Cardiac muscle cell (in vitro differentiated cells and primary cell): ENCODE data around the gene ADAM12. TPM values are rescaled to one million over a fixed set of nuclear protein-coding genes. Genes with fewer than 3 reads are reported as not detected.
"Not testable (repeated sequence)": the region's sequence is repeated elsewhere in the genome, so short reads cannot be mapped to it uniquely, and the experiment has no call there.

Experiments
- DNase-seq, 2 donors: peaks; one replicate each; pipeline versions ENCODE4 v3.0.0 to v3.0.0-alpha.2; 2010 to 2017; ENCODE audit warnings: low read depth in 1 of 2, low spot score in 1 of 2
- H3K27ac ChIP-seq: fragments of 200-600 bp; sonication (generic); 2 replicates; pipeline ENCODE4 v1.5.1; 2016
- H3K27me3 ChIP-seq: fragments of 200-600 bp; sonication (generic); 2 replicates; pipeline ENCODE4 v1.6.0; 2016; ENCODE audit warnings: control low read depth
- H3K36me3 ChIP-seq: fragments of 200-600 bp; sonication (generic); 2 replicates; pipeline ENCODE4 v1.5.1; 2016; ENCODE audit warnings: control low read depth
- H3K4me1 ChIP-seq: fragments of 200-600 bp; sonication (generic); 2 replicates; pipeline ENCODE4 v1.8.1; 2017; ENCODE audit warnings: low read depth, mild to moderate bottlenecking, mixed run types
- H3K4me3 ChIP-seq: fragments of 200-600 bp; sonication (generic); 2 replicates; pipeline ENCODE4 v1.5.1; 2016; ENCODE audit warnings: mild to moderate bottlenecking
- H3K9me3 ChIP-seq: fragments of 200-600 bp; sonication (generic); 2 replicates; pipeline ENCODE4 v1.5.1; 2017; ENCODE audit warnings: low read depth, mild to moderate bottlenecking, control low read depth
- CTCF ChIP-seq: IDR thresholded peaks from 2 replicates; pipeline ENCODE4 v1.5.1; 2012; ENCODE audit warnings: low read depth, mild to moderate bottlenecking, low read length
- polyA plus RNA-seq: library from polyadenylated mRNA; unstranded; fragments of >200 nt; fragmentation: Nextera tagmentation; extraction: Ambion mirVana; gene quantifications from 2 replicates; pipeline ENCODE4 v1.2.1, GENCODE V29; 2016
- total RNA-seq: library from RNA; depleted of rRNA; stranded (reverse); fragments of >200 nt; gene quantifications from 2 replicates; pipeline ENCODE4 v1.2.3, GENCODE V29; 2016

ADAM12 gene
- total and polyA plus RNA-seq, 2 experiments from 2014 or later = 0.18 to 1.1 TPM

GRCh38 chr10:126250045-126250444, 138.2 kb downstream of the ADAM12 start:
- no peaks in the 10 kb centered on the region for H3K27me3 ChIP-seq
- DNase-seq = no peak
- H3K9me3 ChIP-seq = no peaks in the 10 kb centered on the region
- no peak overlapping the region for H3K27ac ChIP-seq
- no peaks in the 10 kb centered on the region for H3K4me1 ChIP-seq
- TF ChIP-seq CTCF = no peak
- H3K4me3 ChIP-seq = no peak overlapping the region
- H3K36me3 ChIP-seq = no peaks in the 10 kb centered on the region

GRCh38 chr10:126247446-126247975, 140.8 kb downstream of the ADAM12 start:
- Histone ChIP-seq H3K36me3 (no peaks in the 10 kb centered on the region), H3K4me1 (no peaks in the 10 kb centered on the region), H3K27me3 (no peaks in the 10 kb centered on the region), H3K27ac (no peak overlapping the region), H3K9me3 (no peaks in the 10 kb centered on the region), H3K4me3 (no peak overlapping the region)
- DNase-seq = peak; percentile 18 to 98
- no peak for TF ChIP-seq CTCF

- not testable (repeated sequence) for H3K36me3 ChIP-seq, H3K27ac ChIP-seq, DNase-seq, H3K4me1 ChIP-seq, H3K9me3 ChIP-seq, H3K4me3 ChIP-seq, H3K27me3 ChIP-seq
Measured at GRCh38 chr10:126246396-126246795, 141.9 kb downstream of the ADAM12 start.

GRCh38 chr10:126245501-126245900, 142.8 kb downstream of the ADAM12 start:
- Histone ChIP-seq H3K36me3 (no peaks in the 10 kb centered on the region), H3K4me1 (no peaks in the 10 kb centered on the region), H3K9me3 (no peaks in the 10 kb centered on the region), H3K27me3 (no peaks in the 10 kb centered on the region), H3K27ac (no peak overlapping the region), H3K4me3 (no peak overlapping the region)
- DNase-seq = no peak
- TF ChIP-seq CTCF = no peak

GRCh38 chr10:126243971-126244370, 144.3 kb downstream of the ADAM12 start:
- no peak for TF ChIP-seq CTCF
- H3K4me1 ChIP-seq = no peaks in the 10 kb centered on the region
- no peak overlapping the region for H3K27ac ChIP-seq

GRCh38 chr10:126243306-126243705, 145.0 kb downstream of the ADAM12 start:
- no peak overlapping the region for H3K27ac ChIP-seq
- no peaks in the 10 kb centered on the region for H3K9me3 ChIP-seq
- peak in 1 of 2 donors; percentile 19 for DNase-seq
- no peak overlapping the region for H3K4me3 ChIP-seq
- H3K36me3 ChIP-seq = no peaks in the 10 kb centered on the region
- TF ChIP-seq CTCF = no peak
- H3K27me3 ChIP-seq = no peaks in the 10 kb centered on the region
- no peaks in the 10 kb centered on the region for H3K4me1 ChIP-seq

More at GRCh38 chr10:126243971-126244370, 144.3 kb downstream of the ADAM12 start:
- H3K4me3 ChIP-seq = no peak overlapping the region
- H3K36me3 ChIP-seq = no peaks in the 10 kb centered on the region
- DNase-seq = peak in 1 of 2 donors; percentile 75
- no peaks in the 10 kb centered on the region for H3K9me3 ChIP-seq
- H3K27me3 ChIP-seq = no peaks in the 10 kb centered on the region
